Upper lobe of right lung (tissue), 1 donor: ENCODE data around the gene HLX. TPM values are rescaled to one million over a fixed set of nuclear protein-coding genes. Genes with fewer than 3 reads are reported as not detected.
A peak's percentile ranks its signal among the peaks of the same experiment; 100 is the strongest.

Experiments
- ATAC-seq: fragments of 200-7000 bp; cut with Tn5 transposase; one replicate; pipeline ENCODE4 v1.9.1; 2020; ENCODE audit warnings: mild to moderate bottlenecking, moderate library complexity
- DNase-seq: peaks from one replicate; pipeline ENCODE4 v3.0.0-alpha.2; 2020
- H3K27ac ChIP-seq: fragments of 200-600 bp; one replicate; pipeline ENCODE4 v1.8.0; 2022
- H3K27me3 ChIP-seq: fragments of 200-600 bp; one replicate; pipeline ENCODE4 v1.8.0; 2022; ENCODE audit warnings: mild to moderate bottlenecking
- H3K36me3 ChIP-seq: fragments of 200-600 bp; one replicate; pipeline ENCODE4 v1.8.0; 2022
- H3K4me1 ChIP-seq: fragments of 200-600 bp; one replicate; pipeline ENCODE4 v1.8.0; 2022
- H3K4me3 ChIP-seq: fragments of 200-600 bp; one replicate; pipeline ENCODE4 v1.8.0; 2022; ENCODE audit warnings: mild to moderate bottlenecking
- H3K9me3 ChIP-seq: fragments of 200-600 bp; one replicate; pipeline ENCODE4 v1.8.0; 2022
- CTCF ChIP-seq: fragments of 200-600 bp; IDR thresholded peaks from one replicate; pipeline ENCODE4 v1.8.0; 2022; ENCODE audit warnings: antibody characterized with exemption
- intact Hi-C: fragments of 100-400 bp; cut with DNase I; formaldehyde crosslinking; loops from one replicate; pipeline ENCODE4 v1.11.0; 2022
- total RNA-seq: library from RNA; stranded (reverse); fragmentation: NEBNext Ultra II Directional; extraction: Animal tissue kit (Norgen Biotek cat#: 25700); gene quantifications from one replicate; pipeline ENCODE4 v1.2.1, GENCODE V29; 2021
- donor health status: DM: no; HTN: yes; CAD: no; lungs with severe emphysema.

HLX gene
- total RNA-seq, 1 donor from 2014 or later: 14.9 TPM

GRCh38 chr1:220879509-220880361, 492 bp downstream of the HLX start:
- peak; percentile 81 for DNase-seq
- Histone ChIP-seq H3K9me3 (no peaks in the 10 kb centered on the region), H3K27ac (peak overlapping the region; percentile 96), H3K36me3 (peaks cover 15% of the 10 kb centered on the region), H3K4me3 (peak overlapping the region; percentile 70), H3K27me3 (no peaks in the 10 kb centered on the region), H3K4me1 (peaks cover 21% of the 10 kb centered on the region)
- intact Hi-C loops: loop anchor here (10.0 kb wide), 2 partner anchors 325 to 555 kb away; no protein-coding TSS in a partner anchor
- ATAC-seq: peak; percentile 68
- no peak for TF ChIP-seq CTCF

DNA sequence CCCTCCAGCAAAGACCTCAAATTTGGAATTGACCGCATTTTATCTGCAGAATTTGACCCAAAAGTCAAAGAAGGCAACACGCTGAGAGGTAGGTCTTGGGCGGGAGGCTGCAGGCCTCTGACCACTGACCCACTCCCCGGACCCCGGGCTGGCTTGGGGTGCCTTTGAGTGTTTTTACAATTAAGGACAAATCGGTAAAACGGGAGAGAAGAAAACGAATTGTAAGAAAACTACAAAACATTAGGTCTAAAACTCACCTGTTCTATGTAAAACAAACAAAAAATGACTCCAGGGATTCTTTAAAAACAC, 1.1 kb downstream of the HLX start:
- ATAC-seq: no peak
- H3K4me3 ChIP-seq: peak overlapping the region; percentile 70
- peaks cover 21% of the 10 kb centered on the region for H3K4me1 ChIP-seq
- H3K27ac ChIP-seq: peak overlapping the region; percentile 96
- no peak for TF ChIP-seq CTCF
- H3K27me3 ChIP-seq: no peaks in the 10 kb centered on the region
- no peak for DNase-seq
- intact Hi-C loops: loop anchor here (10.0 kb wide), 2 partner anchors 324 to 554 kb away; no protein-coding TSS in a partner anchor
- H3K9me3 ChIP-seq: no peaks in the 10 kb centered on the region
- peaks cover 21% of the 10 kb centered on the region for H3K36me3 ChIP-seq

DNA sequence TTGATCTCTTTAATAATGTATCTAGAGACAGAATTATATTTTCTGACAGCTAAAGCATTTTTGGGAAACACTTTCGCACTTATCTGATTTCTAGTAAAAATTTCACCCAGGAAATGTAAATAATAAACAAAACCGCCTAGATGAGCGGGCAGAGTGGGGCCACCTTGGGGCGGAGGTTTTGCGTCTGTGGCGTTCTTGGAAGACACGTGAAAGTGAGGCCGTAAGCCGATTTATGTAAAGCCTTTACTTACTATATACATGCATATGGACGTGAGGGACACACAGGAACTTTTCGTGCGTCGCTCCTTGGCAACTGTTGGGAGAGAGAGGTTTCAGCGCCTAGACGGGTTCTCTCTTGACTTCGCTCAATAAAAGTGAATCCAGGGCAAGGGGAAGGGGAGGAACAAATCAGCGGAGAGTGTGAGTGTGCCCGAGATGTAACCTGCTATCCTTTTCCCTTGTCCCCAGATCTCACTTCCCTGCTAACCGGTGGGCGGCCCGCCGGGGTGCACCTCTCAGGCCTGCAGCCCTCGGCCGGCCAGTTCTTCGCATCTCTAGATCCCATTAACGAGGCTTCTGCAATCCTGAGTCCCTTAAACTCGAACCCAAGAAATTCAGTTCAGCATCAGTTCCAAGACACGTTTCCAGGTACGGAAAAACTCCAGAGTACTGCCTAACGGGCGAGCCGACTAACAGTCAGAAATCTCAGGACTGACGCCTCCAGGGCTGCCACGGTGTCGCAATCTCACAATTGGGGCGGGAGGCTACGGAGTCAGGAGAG, 1.7 kb downstream of the HLX start:
- DNase-seq (peak; percentile 92), ATAC-seq (peak; percentile 60)
- TF ChIP-seq CTCF: no peak
- intact Hi-C loops: loop anchor here (10.0 kb wide), 2 partner anchors 324 to 554 kb away; no protein-coding TSS in a partner anchor
- Histone ChIP-seq H3K27me3 (no peaks in the 10 kb centered on the region), H3K4me1 (peaks cover 21% of the 10 kb centered on the region), H3K4me3 (peak overlapping the region; percentile 70), H3K9me3 (no peaks in the 10 kb centered on the region), H3K27ac (peak overlapping the region; percentile 96), H3K36me3 (peaks cover 27% of the 10 kb centered on the region)

DNA sequence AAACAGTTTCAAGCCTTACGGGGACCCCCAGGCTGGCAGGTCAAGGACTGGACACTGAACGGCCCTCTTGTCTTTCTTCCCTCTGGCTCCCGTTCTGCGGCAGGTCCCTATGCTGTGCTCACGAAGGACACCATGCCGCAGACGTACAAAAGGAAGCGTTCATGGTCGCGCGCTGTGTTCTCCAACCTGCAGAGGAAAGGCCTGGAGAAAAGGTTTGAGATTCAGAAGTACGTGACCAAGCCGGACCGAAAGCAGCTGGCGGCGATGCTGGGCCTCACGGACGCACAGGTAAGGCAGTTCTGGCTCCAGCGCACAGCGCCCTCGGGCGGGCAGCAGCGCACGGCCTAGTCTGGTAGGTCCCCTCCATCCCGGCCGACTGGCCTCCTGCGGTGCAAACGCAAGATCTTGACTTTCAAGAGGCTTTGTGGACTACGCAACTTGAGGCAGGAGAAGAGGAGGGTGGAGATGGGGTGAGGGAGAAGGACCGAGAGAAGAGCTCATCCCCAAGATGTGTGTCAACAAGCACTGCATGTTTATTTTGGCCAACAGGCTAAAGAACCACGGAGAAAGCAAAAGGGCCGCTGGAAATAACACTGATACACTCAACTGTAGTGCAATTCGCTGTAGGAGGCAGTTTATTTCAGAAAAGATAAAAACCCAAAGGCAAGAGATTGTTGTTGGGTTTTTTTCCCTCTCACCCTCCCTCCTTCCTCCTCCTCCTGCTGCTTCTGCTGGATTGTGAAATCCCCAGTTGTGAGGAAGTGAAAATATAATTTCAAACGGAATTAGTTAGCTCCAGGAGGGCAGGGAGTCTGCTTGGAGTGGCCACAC, 3.0 kb downstream of the HLX start:
- intact Hi-C loops: loop anchor here (10.0 kb wide), 2 partner anchors 323 to 553 kb away; no protein-coding TSS in a partner anchor
- peaks cover 21% of the 10 kb centered on the region for H3K4me1 ChIP-seq
- TF ChIP-seq CTCF: peak; percentile 8
- peak overlapping the region; percentile 63 for H3K27ac ChIP-seq
- no peak for DNase-seq
- peaks cover 28% of the 10 kb centered on the region for H3K36me3 ChIP-seq
- H3K4me3 ChIP-seq: peak overlapping the region; percentile 70
- H3K27me3 ChIP-seq: no peaks in the 10 kb centered on the region
- H3K9me3 ChIP-seq: no peaks in the 10 kb centered on the region
- peak; percentile 11 for ATAC-seq
